Left ventricle myocardium inferior (tissue), 1 donor: ENCODE measurements around the gene STIM1. TPM values are rescaled to one million over a fixed set of nuclear protein-coding genes. Genes with fewer than 3 reads are reported as not detected.

Experiments
- DNase-seq: peaks from one replicate; pipeline ENCODE4 v3.0.0-alpha.2; 2020
- H3K27ac ChIP-seq: fragments of 200-600 bp; replicated peaks from 2 replicates; pipeline ENCODE4 v1.8.0; 2021
- H3K27me3 ChIP-seq: fragments of 200-600 bp; 2 replicates; pipeline ENCODE4 v1.8.0; 2021; ENCODE audit warnings: low read depth
- H3K36me3 ChIP-seq: fragments of 200-600 bp; 2 replicates; pipeline ENCODE4 v1.8.0; 2021
- H3K4me1 ChIP-seq: fragments of 200-600 bp; 2 replicates; pipeline ENCODE4 v1.8.0; 2021
- H3K4me3 ChIP-seq: fragments of 200-600 bp; 2 replicates; pipeline ENCODE4 v1.8.0; 2021; ENCODE audit warnings: mild to moderate bottlenecking, moderate library complexity
- H3K9me3 ChIP-seq: fragments of 200-600 bp; replicated peaks from 2 replicates; pipeline ENCODE4 v1.8.0; 2021
- intact Hi-C: fragments of 100-400 bp; cut with micrococcal nuclease; formaldehyde crosslinking; loops from one replicate; pipeline ENCODE4 v1.11.0; 2022
- total RNA-seq: library from RNA; stranded (reverse); fragmentation: NEBNext Ultra II Directional; extraction: Animal tissue kit (Norgen Biotek cat#: 25700); gene quantifications from one replicate; pipeline ENCODE4 v1.2.1, GENCODE V29; 2021
- TF ChIP-seq, protein P1 (sequence below): fragments of 200-600 bp; IDR thresholded peaks from 2 replicates; pipeline ENCODE4 v1.8.0; 2021; ENCODE audit warnings: antibody characterized with exemption, mild to moderate bottlenecking, borderline replicate concordance
- donor health status: DM: no; HTN: yes; CAD: no; lungs with severe emphysema.

The STIM1 gene
- total RNA-seq, 1 donor from 2014 or later, result 32.0 TPM

DNA sequence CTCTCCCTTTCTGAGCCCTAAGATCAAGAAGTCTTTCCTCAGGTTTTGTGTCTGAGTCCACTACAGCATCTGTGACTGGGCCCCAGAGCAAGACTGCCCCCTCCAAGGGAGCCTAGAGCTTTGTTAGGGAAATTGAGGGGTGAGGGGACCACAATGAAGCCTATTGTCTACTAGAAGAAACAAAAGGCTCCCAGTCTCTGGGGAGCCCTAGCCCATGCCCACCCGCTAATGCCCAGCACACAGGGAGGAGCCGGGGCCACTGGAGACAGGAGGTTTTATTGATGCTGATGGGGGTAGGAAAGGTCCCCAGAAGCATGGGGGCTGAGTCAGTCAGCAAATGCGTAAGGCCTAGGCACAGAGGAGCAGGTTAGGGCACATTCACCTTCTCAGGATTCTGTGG lies 28.7 kb upstream of the STIM1 start:
- no peak overlapping the region for H3K27ac ChIP-seq
- DNase-seq, result no peak
- TF ChIP-seq, protein P1, sequence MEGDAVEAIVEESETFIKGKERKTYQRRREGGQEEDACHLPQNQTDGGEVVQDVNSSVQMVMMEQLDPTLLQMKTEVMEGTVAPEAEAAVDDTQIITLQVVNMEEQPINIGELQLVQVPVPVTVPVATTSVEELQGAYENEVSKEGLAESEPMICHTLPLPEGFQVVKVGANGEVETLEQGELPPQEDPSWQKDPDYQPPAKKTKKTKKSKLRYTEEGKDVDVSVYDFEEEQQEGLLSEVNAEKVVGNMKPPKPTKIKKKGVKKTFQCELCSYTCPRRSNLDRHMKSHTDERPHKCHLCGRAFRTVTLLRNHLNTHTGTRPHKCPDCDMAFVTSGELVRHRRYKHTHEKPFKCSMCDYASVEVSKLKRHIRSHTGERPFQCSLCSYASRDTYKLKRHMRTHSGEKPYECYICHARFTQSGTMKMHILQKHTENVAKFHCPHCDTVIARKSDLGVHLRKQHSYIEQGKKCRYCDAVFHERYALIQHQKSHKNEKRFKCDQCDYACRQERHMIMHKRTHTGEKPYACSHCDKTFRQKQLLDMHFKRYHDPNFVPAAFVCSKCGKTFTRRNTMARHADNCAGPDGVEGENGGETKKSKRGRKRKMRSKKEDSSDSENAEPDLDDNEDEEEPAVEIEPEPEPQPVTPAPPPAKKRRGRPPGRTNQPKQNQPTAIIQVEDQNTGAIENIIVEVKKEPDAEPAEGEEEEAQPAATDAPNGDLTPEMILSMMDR, result no peak
- no peak overlapping the region for H3K4me3 ChIP-seq
- no peaks in the 10 kb centered on the region for H3K27me3 ChIP-seq
- no peaks in the 10 kb centered on the region for H3K9me3 ChIP-seq
- peaks cover 13% of the 10 kb centered on the region for H3K4me1 ChIP-seq
- intact Hi-C loops, result no loop called here
- peaks cover 45% of the 10 kb centered on the region for H3K36me3 ChIP-seq

DNA sequence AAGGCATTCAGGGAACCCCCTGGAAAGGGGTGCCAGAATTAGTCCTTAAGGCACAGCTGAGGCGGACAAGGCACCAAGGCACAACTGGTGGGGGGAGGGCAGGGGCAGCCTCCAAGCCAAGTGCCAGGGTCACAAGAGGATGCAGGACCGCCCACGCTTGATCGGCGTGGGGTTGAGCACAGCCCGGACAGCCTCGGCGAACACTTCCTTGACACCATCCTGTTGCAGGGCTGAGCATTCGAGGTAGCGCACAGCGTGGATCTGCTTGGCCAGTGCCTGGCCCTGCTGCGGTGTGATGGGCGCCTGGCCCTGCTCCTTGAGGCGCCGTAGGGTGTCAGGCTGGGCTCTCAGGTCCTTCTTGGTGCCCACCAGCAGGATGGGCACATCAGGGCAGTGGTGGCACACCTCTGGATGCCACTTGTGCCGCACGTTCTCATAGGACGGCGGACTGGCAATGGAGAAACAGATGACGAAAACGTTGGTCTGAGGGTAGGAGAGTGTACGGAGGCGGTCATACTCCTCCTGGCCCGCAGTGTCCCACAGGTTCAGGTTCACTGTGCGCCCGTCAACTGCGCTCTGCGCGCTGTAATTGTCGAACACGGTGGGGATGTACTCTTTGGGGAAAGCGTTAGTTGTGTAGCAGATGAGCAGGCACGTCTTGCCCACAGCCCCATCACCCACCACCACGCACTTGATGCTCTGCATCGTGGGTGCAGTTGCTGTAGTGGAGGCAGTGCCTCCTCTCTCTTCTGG lies 27.9 kb upstream of the STIM1 start:
- Histone ChIP-seq H3K36me3 (peaks cover 45% of the 10 kb centered on the region), H3K9me3 (no peaks in the 10 kb centered on the region), H3K4me1 (peaks cover 21% of the 10 kb centered on the region), H3K27ac (no peak overlapping the region), H3K4me3 (no peak overlapping the region), H3K27me3 (no peaks in the 10 kb centered on the region)
- DNase-seq, result no peak
- TF ChIP-seq, protein P1, result no peak
- intact Hi-C loops, result no loop called here

DNA sequence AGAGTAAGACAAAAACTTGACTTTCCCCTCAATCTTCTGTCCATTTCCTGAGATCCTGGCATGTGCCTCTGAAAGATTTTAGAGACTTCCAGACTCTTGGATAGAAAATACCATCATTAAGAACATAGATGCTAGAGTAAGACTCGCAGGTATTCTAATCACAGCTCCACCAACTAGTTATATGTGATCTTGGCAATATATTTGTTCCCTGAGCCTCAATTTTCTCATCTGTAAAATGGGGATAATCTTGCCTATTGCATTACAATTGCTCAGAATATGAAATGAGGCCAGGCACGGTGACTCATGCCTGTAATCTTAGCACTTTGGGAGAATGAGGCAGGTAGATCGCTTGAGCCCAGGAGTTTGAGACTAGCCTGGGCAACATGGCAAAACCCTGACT lies 25.4 kb upstream of the STIM1 start:
- H3K27ac ChIP-seq, result no peak overlapping the region
- H3K4me1 ChIP-seq, result peaks cover 46% of the 10 kb centered on the region
- H3K4me3 ChIP-seq, result no peak overlapping the region
- intact Hi-C loops, result no loop called here
- H3K9me3 ChIP-seq, result no peaks in the 10 kb centered on the region
- peaks cover 44% of the 10 kb centered on the region for H3K36me3 ChIP-seq
- no peaks in the 10 kb centered on the region for H3K27me3 ChIP-seq
- no peak for DNase-seq
- TF ChIP-seq, protein P1, result no peak

DNA sequence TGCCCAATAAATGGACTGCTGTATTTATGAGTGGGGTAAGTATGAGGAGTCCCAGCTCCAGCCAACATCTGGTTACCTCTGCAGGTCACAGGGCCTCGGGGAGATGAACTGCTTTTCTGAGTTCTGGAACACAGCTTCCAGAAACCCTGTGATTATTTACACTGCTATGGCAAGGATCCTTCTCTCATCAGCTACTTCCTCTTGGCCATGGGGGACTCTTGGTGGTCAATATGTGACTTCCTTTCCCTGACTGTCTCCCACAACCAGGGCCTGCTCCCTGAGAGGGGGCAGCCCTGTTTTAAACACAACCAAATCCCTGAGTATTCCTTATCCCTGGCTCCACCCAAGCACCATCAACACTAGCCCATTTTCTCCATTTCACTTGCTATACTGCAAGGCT lies 24.7 kb upstream of the STIM1 start:
- Histone ChIP-seq H3K27me3 (no peaks in the 10 kb centered on the region), H3K36me3 (peaks cover 37% of the 10 kb centered on the region), H3K4me1 (peaks cover 53% of the 10 kb centered on the region), H3K27ac (peak overlapping the region; percentile 65), H3K9me3 (no peaks in the 10 kb centered on the region), H3K4me3 (no peak overlapping the region)
- DNase-seq, result no peak
- TF ChIP-seq, protein P1, result no peak
- intact Hi-C loops, result no loop called here

DNA sequence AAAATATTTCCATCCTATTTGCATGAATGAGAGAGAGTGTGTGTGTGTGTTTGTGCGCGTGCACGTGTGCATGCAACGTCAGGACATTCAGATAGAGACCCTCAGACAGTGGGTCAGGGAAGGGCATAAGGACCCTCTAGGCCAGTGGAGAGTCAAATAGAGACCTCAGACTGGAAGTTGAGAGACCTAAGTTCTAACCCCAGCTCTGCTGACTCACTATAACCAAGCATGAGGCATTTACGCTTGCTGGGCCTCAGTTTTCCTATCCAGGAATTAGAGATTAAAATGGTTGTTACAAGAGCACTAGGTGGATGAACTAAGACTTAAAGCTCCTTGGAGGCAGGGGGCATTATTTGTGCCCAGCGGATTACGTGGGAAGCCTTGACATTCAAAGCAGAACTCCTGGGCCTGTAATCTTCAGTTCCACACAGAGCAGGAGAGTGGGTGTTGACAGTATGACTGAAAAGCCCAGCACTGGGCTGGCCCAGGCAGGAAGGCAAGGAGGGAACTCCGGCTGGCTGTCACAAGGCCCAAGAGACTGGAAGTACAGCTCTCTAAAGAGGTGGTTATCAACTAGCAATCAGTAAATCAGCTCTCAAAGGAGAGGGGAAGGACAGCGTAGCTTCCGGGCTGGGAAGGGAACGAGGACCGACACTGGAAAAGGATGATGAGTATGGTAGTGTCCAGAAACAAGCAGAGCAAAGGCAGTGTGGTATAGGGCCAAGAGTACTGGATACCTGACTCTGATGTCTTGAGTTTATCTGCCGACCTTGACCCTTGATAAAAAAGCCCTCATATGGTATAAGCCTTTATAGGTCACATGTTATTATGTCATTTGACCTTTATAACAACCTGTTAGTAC lies 23.9 kb upstream of the STIM1 start:
- Histone ChIP-seq H3K27me3 (no peaks in the 10 kb centered on the region), H3K36me3 (peaks cover 32% of the 10 kb centered on the region), H3K27ac (peak overlapping the region; percentile 65), H3K4me1 (peaks cover 61% of the 10 kb centered on the region), H3K9me3 (no peaks in the 10 kb centered on the region), H3K4me3 (no peak overlapping the region)
- peak; percentile 43 for DNase-seq
- intact Hi-C loops, result no loop called here
- TF ChIP-seq, protein P1, result no peak
